Forelimb muscle (tissue), 1 donor: ENCODE results near the gene PCDHGB1. TPM values are rescaled to one million over a fixed set of nuclear protein-coding genes. Genes with fewer than 3 reads are reported as not detected.
"Not testable (repeated sequence)": the region's sequence is repeated elsewhere in the genome, so short reads cannot be mapped to it uniquely, and the experiment has no call there.

Experiments used
- DNase-seq: peaks from one replicate; pipeline ENCODE4 v3.0.0-alpha.2; 2013; ENCODE audit warnings: low read depth
- polyA plus RNA-seq: library from polyadenylated mRNA; unstranded; fragments of 120-200 nt; gene quantifications from one replicate; pipeline ENCODE4 v1.2.1, GENCODE V29; 2013; ENCODE audit not compliant: insufficient read length

The PCDHGB1 gene
- polyA plus RNA-seq, 1 donor = 0.49 TPM

- DNase-seq = no peak
These were observed 32.8 kb downstream of the PCDHGB1 start, which contains the start of gene PCDHGA7 for GRCh38 chr5:141382469-141383294. Gene PCDHGA7, plus strand, starts transcription at chr5:141382742. Its CDS starts 158 bp downstream, at chr5:141382900.

DNA sequence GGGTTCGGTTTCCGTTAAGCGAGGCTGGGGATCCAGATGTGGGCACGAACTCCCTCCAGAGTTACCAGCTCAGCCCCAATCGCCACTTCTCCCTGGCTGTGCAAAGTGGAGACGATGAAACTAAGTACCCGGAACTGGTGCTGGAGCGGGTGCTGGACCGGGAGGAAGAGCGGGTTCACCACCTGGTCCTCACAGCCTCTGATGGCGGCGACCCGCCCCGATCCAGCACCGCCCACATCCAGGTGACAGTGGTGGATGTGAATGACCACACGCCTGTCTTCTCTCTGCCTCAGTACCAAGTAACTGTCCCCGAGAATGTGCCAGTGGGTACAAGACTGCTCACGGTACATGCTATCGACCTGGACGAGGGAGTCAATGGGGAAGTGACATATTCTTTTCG is 33.4 kb downstream of the PCDHGB1 start:
- no peak for DNase-seq

GRCh38 chr5:141384471-141385267 is 34.8 kb downstream of the PCDHGB1 start:
- no peak for DNase-seq

DNA sequence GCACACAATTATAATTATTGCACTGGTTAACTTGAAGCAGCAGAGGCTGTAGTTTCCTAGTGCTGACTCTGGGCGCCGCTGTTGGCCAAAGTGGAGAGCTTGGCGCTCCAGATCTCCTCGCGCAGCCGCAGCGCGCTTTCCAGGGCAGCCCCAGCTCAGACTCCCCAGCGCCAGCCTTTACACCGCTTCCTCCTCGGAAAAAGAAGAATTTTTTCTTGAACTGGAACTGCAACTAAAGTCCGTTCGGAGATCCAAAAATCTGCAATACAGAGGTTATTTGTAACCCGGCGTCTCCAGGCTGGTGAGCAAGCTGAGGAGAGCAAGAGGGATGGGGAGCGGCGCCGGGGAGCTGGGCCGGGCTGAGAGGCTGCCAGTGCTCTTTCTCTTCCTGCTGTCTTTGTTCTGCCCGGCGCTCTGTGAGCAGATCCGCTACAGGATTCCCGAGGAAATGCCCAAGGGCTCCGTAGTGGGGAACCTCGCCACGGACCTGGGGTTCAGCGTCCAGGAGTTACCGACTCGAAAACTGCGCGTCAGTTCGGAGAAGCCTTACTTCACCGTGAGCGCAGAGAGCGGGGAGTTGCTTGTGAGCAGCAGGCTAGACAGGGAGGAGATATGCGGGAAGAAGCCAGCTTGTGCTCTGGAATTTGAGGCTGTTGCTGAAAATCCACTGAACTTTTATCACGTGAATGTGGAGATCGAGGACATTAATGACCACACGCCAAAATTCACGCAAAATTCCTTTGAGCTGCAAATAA is 37.8 kb downstream of the PCDHGB1 start, which contains the start of gene PCDHGB4:
TSS of gene PCDHGB4 (plus strand) at position 142 of the 755 bp plus-strand sequence. CDS start at position 329, 187 bp downstream.
- DNase-seq = not testable (repeated sequence)

- no peak for DNase-seq
These were observed 38.8 kb downstream of the PCDHGB1 start for GRCh38 chr5:141388661-141389060.

DNA sequence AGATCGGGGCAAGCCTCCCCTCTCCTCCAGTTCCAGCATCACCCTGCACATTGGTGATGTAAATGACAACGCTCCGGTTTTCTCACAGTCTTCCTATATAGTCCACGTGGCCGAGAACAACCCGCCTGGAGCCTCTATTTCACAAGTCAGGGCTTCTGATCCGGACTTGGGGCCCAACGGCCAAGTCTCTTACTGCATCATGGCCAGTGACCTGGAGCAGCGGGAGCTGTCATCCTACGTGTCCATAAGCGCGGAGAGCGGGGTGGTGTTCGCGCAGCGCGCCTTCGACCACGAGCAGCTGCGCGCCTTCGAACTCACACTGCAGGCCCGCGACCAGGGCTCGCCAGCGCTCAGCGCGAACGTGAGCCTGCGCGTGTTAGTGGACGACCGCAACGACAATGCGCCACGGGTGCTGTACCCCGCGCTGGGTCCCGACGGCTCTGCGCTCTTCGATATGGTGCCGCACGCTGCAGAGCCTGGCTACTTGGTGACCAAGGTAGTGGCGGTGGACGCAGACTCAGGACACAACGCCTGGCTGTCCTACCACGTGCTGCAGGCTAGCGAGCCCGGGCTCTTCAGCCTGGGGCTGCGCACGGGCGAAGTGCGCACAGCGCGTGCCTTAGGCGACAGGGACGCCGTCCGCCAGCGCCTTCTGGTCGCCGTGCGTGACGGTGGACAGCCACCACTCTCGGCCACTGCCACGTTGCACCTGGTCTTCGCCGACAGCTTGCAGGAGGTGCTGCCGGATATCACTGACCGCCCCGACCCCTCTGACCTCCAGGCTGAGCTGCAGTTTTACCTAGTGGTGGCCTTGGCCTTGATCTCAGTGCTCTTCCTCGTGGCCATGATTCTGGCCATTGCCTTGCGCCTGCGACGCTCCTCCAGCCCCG is 39.5 kb downstream of the PCDHGB1 start:
- DNase-seq = no peak

DNA sequence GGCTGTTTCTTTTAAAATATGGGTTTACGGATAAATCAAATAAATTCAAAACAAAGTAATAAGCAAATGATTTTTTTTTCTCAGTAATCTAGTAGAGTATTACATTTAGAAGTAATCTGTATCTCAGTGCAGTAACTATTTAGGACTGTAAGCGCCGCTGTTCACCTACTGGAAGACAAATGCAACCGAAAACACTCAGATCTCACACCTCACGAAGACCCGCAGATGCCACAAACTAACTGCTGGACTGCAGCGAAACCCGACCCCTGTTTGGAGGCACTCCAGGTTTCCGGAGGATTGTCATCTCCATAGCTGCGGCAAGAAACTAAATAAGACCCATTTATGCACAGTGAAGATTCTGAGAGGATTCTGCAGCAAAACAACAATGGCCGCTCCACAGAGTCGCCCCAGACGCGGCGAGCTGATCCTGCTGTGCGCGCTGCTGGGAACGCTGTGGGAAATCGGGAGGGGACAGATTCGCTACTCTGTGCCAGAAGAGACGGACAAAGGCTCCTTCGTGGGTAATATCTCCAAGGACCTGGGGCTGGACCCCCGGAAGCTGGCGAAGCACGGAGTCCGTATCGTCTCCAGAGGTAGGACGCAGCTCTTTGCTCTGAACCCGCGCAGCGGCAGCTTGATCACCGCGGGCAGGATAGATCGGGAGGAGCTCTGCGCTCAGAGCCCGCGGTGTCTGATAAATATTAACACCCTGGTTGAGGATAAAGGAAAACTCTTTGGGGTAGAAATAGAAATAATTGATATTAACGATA is 42.7 kb downstream of the PCDHGB1 start, which contains the start of gene PCDHGA8:
TSS of gene PCDHGA8 (plus strand) at position 205 of the 770 bp plus-strand sequence. CDS start at position 386, 181 bp downstream.
- no peak for DNase-seq

DNA sequence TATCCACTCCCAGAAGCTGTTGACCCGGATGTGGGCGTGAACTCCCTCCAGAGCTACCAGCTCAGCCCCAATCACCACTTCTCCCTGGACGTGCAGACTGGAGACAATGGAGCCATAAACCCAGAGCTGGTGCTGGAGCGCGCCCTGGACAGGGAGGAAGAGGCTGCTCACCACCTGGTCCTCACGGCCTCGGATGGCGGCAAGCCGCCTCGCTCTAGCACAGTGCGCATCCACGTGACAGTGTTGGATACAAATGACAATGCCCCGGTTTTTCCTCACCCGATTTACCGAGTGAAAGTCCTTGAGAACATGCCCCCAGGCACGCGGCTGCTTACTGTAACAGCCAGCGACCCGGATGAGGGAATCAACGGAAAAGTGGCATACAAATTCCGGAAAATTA is 43.4 kb downstream of the PCDHGB1 start:
- DNase-seq = no peak

DNA sequence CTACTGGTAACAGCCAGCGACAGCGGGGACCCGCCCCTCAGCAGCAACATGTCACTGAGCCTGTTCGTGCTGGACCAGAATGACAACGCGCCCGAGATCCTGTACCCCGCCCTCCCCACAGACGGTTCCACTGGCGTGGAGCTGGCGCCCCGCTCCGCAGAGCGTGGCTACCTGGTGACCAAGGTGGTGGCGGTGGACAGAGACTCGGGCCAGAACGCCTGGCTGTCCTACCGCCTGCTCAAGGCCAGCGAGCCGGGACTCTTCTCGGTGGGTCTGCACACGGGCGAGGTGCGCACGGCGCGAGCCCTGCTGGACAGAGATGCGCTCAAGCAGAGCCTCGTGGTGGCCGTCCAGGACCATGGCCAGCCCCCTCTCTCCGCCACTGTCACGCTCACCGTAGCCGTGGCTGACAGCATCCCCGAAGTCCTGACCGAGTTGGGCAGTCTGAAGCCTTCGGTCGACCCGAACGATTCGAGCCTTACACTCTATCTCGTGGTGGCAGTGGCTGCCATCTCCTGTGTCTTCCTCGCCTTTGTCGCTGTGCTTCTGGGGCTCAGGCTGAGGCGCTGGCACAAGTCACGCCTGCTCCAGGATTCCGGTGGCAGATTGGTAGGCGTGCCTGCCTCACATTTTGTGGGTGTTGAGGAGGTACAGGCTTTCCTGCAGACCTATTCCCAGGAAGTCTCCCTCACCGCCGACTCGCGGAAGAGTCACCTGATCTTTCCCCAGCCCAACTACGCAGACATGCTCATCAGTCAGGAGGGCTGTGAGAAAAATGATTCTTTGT is 44.7 kb downstream of the PCDHGB1 start:
- not testable (repeated sequence) for DNase-seq

GRCh38 chr5:141397756-141398551 is 48.1 kb downstream of the PCDHGB1 start, which contains the start of gene PCDHGB5:
Gene PCDHGB5, plus strand, starts transcription at chr5:141397947. Its CDS starts 181 bp downstream, at chr5:141398128.
- DNase-seq = not testable (repeated sequence)

DNA sequence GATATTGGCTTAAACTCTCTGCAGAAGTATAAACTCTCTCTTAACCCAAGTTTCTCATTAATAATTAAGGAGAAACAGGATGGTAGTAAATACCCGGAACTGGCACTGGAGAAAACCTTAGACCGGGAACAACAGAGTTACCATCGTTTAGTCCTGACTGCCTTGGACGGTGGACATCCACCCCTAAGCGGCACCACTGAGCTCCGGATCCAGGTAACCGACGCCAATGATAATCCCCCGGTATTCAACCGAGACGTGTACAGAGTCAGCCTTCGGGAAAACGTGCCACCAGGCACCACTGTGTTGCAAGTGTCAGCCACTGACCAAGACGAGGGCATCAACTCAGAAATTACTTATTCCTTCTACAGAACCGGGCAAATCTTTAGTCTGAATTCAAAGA is 48.7 kb downstream of the PCDHGB1 start:
- no peak for DNase-seq

GRCh38 chr5:141399555-141400258 is 49.8 kb downstream of the PCDHGB1 start:
- no peak for DNase-seq

Other genes with a start within 250 kb of the PCDHGB1 start
- gene PCDHB3, start 249.6 kb upstream of the PCDHGB1 start, polyA plus RNA-seq = 1.6 TPM
- 3.1 TPM for gene PCDHB4, start 228.3 kb upstream of the PCDHGB1 start, polyA plus RNA-seq
- gene PCDHB5, start 214.9 kb upstream of the PCDHGB1 start, polyA plus RNA-seq = 3.8 TPM
- gene PCDHB6, start 200.0 kb upstream of the PCDHGB1 start, polyA plus RNA-seq = 1.4 TPM
- 1.9 TPM for gene PCDHB7, start 177.5 kb upstream of the PCDHGB1 start, polyA plus RNA-seq
- gene PCDHB8, start 172.3 kb upstream of the PCDHGB1 start, polyA plus RNA-seq = 1.8 TPM
- gene PCDHB16, start 167.7 kb upstream of the PCDHGB1 start, polyA plus RNA-seq = 2.5 TPM
- 2.9 TPM for gene PCDHB9, start 162.9 kb upstream of the PCDHGB1 start, polyA plus RNA-seq
- 3.6 TPM for gene PCDHB10, start 157.7 kb upstream of the PCDHGB1 start, polyA plus RNA-seq
- 2.2 TPM for gene PCDHB11, start 150.5 kb upstream of the PCDHGB1 start, polyA plus RNA-seq
- 2.5 TPM for gene PCDHB12, start 141.4 kb upstream of the PCDHGB1 start, polyA plus RNA-seq
- gene PCDHB13, start 136.2 kb upstream of the PCDHGB1 start, polyA plus RNA-seq = 2.4 TPM
- 6.3 TPM for gene PCDHB14, start 126.8 kb upstream of the PCDHGB1 start, polyA plus RNA-seq
- 7.0 TPM for gene PCDHB15, start 104.7 kb upstream of the PCDHGB1 start, polyA plus RNA-seq
- 0.10 TPM for gene SLC25A2, start 46.0 kb upstream of the PCDHGB1 start, polyA plus RNA-seq
- 76.1 TPM for gene TAF7, start 29.3 kb upstream of the PCDHGB1 start, polyA plus RNA-seq
- 0.58 TPM for gene PCDHGA1, start 19.6 kb upstream of the PCDHGB1 start, polyA plus RNA-seq
- gene PCDHGA2, start 11.3 kb upstream of the PCDHGB1 start, polyA plus RNA-seq = 2.1 TPM
- 1.1 TPM for gene PCDHGA3, start 6.3 kb upstream of the PCDHGB1 start, polyA plus RNA-seq
- 1.0 TPM for gene PCDHGA4, start 4.9 kb downstream of the PCDHGB1 start, polyA plus RNA-seq
- gene PCDHGB2, start 9.9 kb downstream of the PCDHGB1 start, polyA plus RNA-seq = 1.7 TPM
- 2.6 TPM for gene PCDHGA5, start 14.1 kb downstream of the PCDHGB1 start, polyA plus RNA-seq
- 1.6 TPM for gene PCDHGB3, start 20.1 kb downstream of the PCDHGB1 start, polyA plus RNA-seq
- gene PCDHGA6, start 23.8 kb downstream of the PCDHGB1 start, polyA plus RNA-seq = 2.6 TPM
- 1.4 TPM for gene PCDHGA7, start 32.6 kb downstream of the PCDHGB1 start, polyA plus RNA-seq
- 1.7 TPM for gene PCDHGB4, start 37.6 kb downstream of the PCDHGB1 start, polyA plus RNA-seq
- gene PCDHGA8, start 42.5 kb downstream of the PCDHGB1 start, polyA plus RNA-seq = 0.73 TPM
- 3.1 TPM for gene PCDHGB5, start 47.8 kb downstream of the PCDHGB1 start, polyA plus RNA-seq
- 3.3 TPM for gene PCDHGA9, start 52.7 kb downstream of the PCDHGB1 start, polyA plus RNA-seq
- gene PCDHGB6, start 57.9 kb downstream of the PCDHGB1 start, polyA plus RNA-seq = 3.5 TPM
- 1.4 TPM for gene PCDHGA10, start 62.9 kb downstream of the PCDHGB1 start, polyA plus RNA-seq
- gene PCDHGB7, start 67.6 kb downstream of the PCDHGB1 start, polyA plus RNA-seq = 7.0 TPM
- gene PCDHGA11, start 71.0 kb downstream of the PCDHGB1 start, polyA plus RNA-seq = 2.7 TPM
- gene PCDHGA12, start 80.4 kb downstream of the PCDHGB1 start, polyA plus RNA-seq = 1.7 TPM
- 83.8 TPM for gene PCDHGC3, start 125.9 kb downstream of the PCDHGB1 start, polyA plus RNA-seq
- gene PCDHGC4, start 134.9 kb downstream of the PCDHGB1 start, polyA plus RNA-seq = 1.8 TPM
- gene PCDHGC5, start 139.0 kb downstream of the PCDHGB1 start, polyA plus RNA-seq = 0.78 TPM